DOHH2 (cell line): ENCODE results near the gene IQSEC1.

Experiments used
- H3F3A ChIP-seq: fragments of 200-600 bp; sonication (generic), shearing (Covaris generic); 2 replicates; pipeline ENCODE4 v1.6.0; 2016; ENCODE audit warnings: antibody characterized with exemption, mild to moderate bottlenecking; ENCODE audit not compliant: control insufficient read depth, insufficient read depth
- H3K27ac ChIP-seq: fragments of 200-600 bp; sonication (generic); 2 replicates; pipeline ENCODE4 v1.5.1; 2014; ENCODE audit warnings: low read depth, mild to moderate bottlenecking, low read length, moderate library complexity
- H3K27me3 ChIP-seq: fragments of 200-600 bp; sonication (generic); 2 replicates; pipeline ENCODE4 v1.6.1; 2014; ENCODE audit warnings: mild to moderate bottlenecking, low read length, mixed read lengths; ENCODE audit not compliant: control insufficient read depth
- H3K36me3 ChIP-seq: fragments of 200-600 bp; sonication (generic); 2 replicates; pipeline ENCODE4 v1.6.1; 2014; ENCODE audit warnings: mild to moderate bottlenecking, low read length, moderate library complexity, mixed read lengths; ENCODE audit not compliant: control insufficient read depth
- H3K4me1 ChIP-seq: fragments of 200-600 bp; sonication (generic); 2 replicates; pipeline ENCODE4 v1.6.1; 2014; ENCODE audit warnings: mild to moderate bottlenecking, low read length, mixed read lengths; ENCODE audit not compliant: control insufficient read depth
- H3K4me2 ChIP-seq: fragments of 200-600 bp; sonication (generic); 2 replicates; pipeline ENCODE4 v1.6.0; 2014; ENCODE audit warnings: mild to moderate bottlenecking, low read length, moderate library complexity
- H3K4me3 ChIP-seq: fragments of 200-600 bp; sonication (generic); 2 replicates; pipeline ENCODE4 v1.5.1; 2014; ENCODE audit warnings: mild to moderate bottlenecking, low read length, mixed read lengths
- H3K79me2 ChIP-seq: fragments of 200-600 bp; sonication (generic); 2 replicates; pipeline ENCODE4 v1.6.1; 2014; ENCODE audit warnings: mild to moderate bottlenecking, low read length, mixed read lengths; ENCODE audit not compliant: control insufficient read depth
- H3K9me2 ChIP-seq: fragments of 200-600 bp; sonication (generic); replicated peaks from 2 replicates; pipeline ENCODE4 v1.6.1; 2014; ENCODE audit warnings: mild to moderate bottlenecking, low read length, mixed read lengths; ENCODE audit not compliant: control insufficient read depth
- H3K9me3 ChIP-seq: fragments of 200-600 bp; sonication (generic); 2 replicates; pipeline ENCODE4 v1.6.1; 2014; ENCODE audit warnings: antibody characterized with exemption, low read length, mixed read lengths; ENCODE audit not compliant: control insufficient read depth, insufficient read depth
- H4K20me1 ChIP-seq: fragments of 200-600 bp; sonication (generic); 2 replicates; pipeline ENCODE4 v1.6.0; 2014; ENCODE audit warnings: low read depth, mild to moderate bottlenecking, antibody characterized with exemption, low read length, moderate library complexity; ENCODE audit not compliant: control insufficient read depth, insufficient read depth
- CTCF ChIP-seq: fragments of 200-600 bp; sonication (generic); IDR thresholded peaks from one replicate; pipeline ENCODE4 v1.5.1; 2014; ENCODE audit warnings: antibody characterized with exemption, mild to moderate bottlenecking, low read depth, low read length; ENCODE audit not compliant: poor library complexity, severe bottlenecking
- EZH2phosphoT487 ChIP-seq: fragments of 200-600 bp; sonication (generic); IDR thresholded peaks from 2 replicates; pipeline ENCODE4 v1.6.1; 2017; ENCODE audit warnings: borderline replicate concordance, mild to moderate bottlenecking, antibody characterized with exemption, low read length, moderate library complexity, mixed read lengths

IQSEC1 gene

GRCh38 chr3:12886106-12886679 is 187.0 kb downstream of the IQSEC1 start:
- Histone ChIP-seq H3K4me3 (peak overlapping the region; percentile 22), H3K4me2 (peak overlapping the region; percentile 39), H3K4me1 (peaks cover 31% of the 10 kb centered on the region), H3K9me2 (no peaks in the 10 kb centered on the region), H3K79me2 (no peaks in the 10 kb centered on the region), H3K36me3 (no peaks in the 10 kb centered on the region), H3K9me3 (peaks cover 4% of the 10 kb centered on the region; the same call in 1 of the 2 replicates), H3K27ac (no peak overlapping the region), H4K20me1 (no peaks in the 10 kb centered on the region), H3K27me3 (peaks cover 37% of the 10 kb centered on the region), H3F3A (no peaks in the 10 kb centered on the region)
- TF ChIP-seq EZH2phosphoT487 (no peak), CTCF (no peak)

GRCh38 chr3:12885583-12885930 is 187.7 kb downstream of the IQSEC1 start:
- no peaks in the 10 kb centered on the region; the same call in 1 of the 2 replicates for H3F3A ChIP-seq
- peaks cover 4% of the 10 kb centered on the region; the same call in 1 of the 2 replicates for H3K9me3 ChIP-seq
- no peaks in the 10 kb centered on the region for H3K36me3 ChIP-seq
- H3K79me2 ChIP-seq = no peaks in the 10 kb centered on the region
- peak overlapping the region; percentile 30; the same call in 1 of the 2 replicates for H3K27ac ChIP-seq
- H4K20me1 ChIP-seq = no peaks in the 10 kb centered on the region
- H3K9me2 ChIP-seq = no peaks in the 10 kb centered on the region
- TF ChIP-seq EZH2phosphoT487 (no peak), CTCF (no peak)
- peaks cover 31% of the 10 kb centered on the region for H3K4me1 ChIP-seq
- H3K27me3 ChIP-seq = peaks cover 32% of the 10 kb centered on the region
- peak overlapping the region; percentile 22 for H3K4me3 ChIP-seq
- peak overlapping the region; percentile 39 for H3K4me2 ChIP-seq

DNA sequence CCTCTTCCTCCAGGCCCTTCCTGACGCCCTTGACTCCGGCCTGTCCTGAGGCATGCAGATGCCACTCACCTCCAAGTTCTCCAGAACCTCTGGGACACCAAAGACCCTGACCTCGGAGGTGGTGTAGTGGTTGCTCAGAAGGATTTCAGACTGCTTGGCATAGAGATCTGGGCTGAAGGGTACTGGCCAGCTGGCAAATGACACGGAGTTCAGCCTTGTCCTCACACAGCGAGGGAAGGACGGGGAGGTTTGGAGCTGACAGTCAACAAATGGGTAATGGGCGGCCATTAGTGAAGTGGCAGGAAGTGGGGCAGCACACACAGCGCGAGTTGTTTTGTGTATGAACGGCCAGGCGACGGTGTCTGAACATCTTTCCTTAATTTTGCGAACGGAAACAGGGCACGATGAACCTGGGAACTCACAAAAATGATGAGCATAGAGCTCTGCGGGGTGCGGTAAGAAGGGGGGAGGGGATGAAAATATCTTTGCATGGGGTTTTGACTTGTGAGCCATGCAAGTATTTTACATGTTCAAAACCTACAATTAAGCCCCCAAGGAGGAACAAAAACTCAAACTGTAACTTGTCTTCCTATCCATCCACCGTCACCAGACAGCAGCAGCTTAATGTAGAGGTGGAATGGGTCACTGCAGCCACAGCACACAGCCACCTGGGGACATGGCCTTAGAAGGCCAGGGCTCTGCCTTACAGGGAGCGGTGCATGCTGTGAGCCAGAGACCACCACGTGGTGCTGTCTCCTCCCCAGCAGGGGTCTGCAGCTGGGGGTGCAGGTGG is 188.2 kb downstream of the IQSEC1 start:
- peak overlapping the region; percentile 39 for H3K4me2 ChIP-seq
- H3K9me2 ChIP-seq = no peaks in the 10 kb centered on the region
- H3K4me1 ChIP-seq = peaks cover 31% of the 10 kb centered on the region
- peak overlapping the region; percentile 30 for H3K27ac ChIP-seq
- H3F3A ChIP-seq = no peaks in the 10 kb centered on the region; the same call in 1 of the 2 replicates
- H4K20me1 ChIP-seq = no peaks in the 10 kb centered on the region
- H3K36me3 ChIP-seq = no peaks in the 10 kb centered on the region
- TF ChIP-seq EZH2phosphoT487 = no peak
- TF ChIP-seq CTCF = no peak
- no peaks in the 10 kb centered on the region for H3K79me2 ChIP-seq
- peaks cover 4% of the 10 kb centered on the region; the same call in 1 of the 2 replicates for H3K9me3 ChIP-seq
- peak overlapping the region; percentile 44 for H3K4me3 ChIP-seq
- peaks cover 26% of the 10 kb centered on the region for H3K27me3 ChIP-seq
